ENCODE measurements around the gene RABGAP1L. TPM values are rescaled to one million over a fixed set of nuclear protein-coding genes. Genes with fewer than 3 reads are reported as not detected.

RABGAP1L gene
- total RNA-seq, 4 donors from 2014 or later: 70.5 to 100 (median 92.6) TPM

DNA sequence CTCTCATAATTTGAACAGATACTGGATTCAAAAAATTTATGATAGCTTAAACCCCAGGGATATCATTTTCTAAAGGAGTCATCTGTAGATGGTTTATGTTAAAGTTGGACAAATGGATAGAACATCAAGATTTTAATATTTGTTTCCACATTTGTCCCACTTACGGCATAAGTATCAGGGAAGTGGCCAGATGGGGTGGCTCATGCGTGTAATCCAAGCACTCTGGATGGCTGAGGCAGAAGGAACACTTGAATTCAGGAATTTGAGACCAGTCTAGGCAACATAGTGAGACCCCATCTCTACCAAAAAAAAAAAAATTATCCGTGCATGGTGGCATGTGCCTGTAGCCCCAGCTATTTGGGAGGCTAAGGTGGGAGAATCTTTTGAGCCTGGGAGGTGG lies 517.5 kb downstream of the RABGAP1L start:
- Histone ChIP-seq H3K27me3 (no peaks in the 10 kb centered on the region), H3K9me3 (no peaks in the 10 kb centered on the region), H3K4me3 (replicated peaks in 1 of 3) (no peak overlapping the region), H3K4me1 (no peaks in the 10 kb centered on the region), H3K27ac (no peak overlapping the region), H3K36me3 (no peaks in the 10 kb centered on the region)
- no peak for TF ChIP-seq POLR2A (IDR thresholded peaks at IDR 0.05)
- TF ChIP-seq, protein P1, sequence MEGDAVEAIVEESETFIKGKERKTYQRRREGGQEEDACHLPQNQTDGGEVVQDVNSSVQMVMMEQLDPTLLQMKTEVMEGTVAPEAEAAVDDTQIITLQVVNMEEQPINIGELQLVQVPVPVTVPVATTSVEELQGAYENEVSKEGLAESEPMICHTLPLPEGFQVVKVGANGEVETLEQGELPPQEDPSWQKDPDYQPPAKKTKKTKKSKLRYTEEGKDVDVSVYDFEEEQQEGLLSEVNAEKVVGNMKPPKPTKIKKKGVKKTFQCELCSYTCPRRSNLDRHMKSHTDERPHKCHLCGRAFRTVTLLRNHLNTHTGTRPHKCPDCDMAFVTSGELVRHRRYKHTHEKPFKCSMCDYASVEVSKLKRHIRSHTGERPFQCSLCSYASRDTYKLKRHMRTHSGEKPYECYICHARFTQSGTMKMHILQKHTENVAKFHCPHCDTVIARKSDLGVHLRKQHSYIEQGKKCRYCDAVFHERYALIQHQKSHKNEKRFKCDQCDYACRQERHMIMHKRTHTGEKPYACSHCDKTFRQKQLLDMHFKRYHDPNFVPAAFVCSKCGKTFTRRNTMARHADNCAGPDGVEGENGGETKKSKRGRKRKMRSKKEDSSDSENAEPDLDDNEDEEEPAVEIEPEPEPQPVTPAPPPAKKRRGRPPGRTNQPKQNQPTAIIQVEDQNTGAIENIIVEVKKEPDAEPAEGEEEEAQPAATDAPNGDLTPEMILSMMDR (IDR thresholded peaks at IDR 0.05): no peak
- DNase-seq: no peak
- intact Hi-C loops (cut with DNase I): no loop called here
- WGBS, 2 donors: 89 to 93% methylated on average over 3 of the region's 3 CpGs

DNA sequence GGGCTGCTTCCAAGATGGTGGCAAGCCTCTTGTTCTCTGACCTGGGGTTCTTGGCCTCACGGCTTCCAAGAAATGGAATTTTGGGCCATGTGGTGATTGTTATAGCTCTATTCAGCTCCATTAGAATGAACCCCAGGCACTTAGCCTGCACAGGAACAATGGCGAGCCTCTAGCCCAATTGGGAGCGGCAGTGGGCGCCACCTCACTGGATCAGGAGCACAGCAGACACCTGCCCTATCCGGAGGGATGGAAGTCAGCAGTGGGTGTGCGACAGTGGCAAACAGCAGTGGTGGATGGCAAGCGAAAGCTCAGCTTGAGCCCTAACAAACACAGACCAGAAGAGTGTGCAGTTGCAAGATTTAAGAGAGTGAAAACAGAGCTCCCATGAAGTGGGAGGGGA lies 519.3 kb downstream of the RABGAP1L start:
- H3K4me1 ChIP-seq: peaks cover 0 to 5% of the 10 kb centered on the region in 2 donors
- no peaks in the 10 kb centered on the region for H3K36me3 ChIP-seq
- H3K27me3 ChIP-seq: no peaks in the 10 kb centered on the region
- no peak for DNase-seq
- H3K4me3 ChIP-seq (replicated peaks in 1 of 3): no peak overlapping the region
- intact Hi-C loops (cut with DNase I): no loop called here
- H3K27ac ChIP-seq: no peak overlapping the region
- TF ChIP-seq, protein P1 (IDR thresholded peaks at IDR 0.05): no peak
- no peak for TF ChIP-seq POLR2A (IDR thresholded peaks at IDR 0.05)
- H3K9me3 ChIP-seq: no peaks in the 10 kb centered on the region
- WGBS, 2 donors: 98% methylated on average over 4 to 7 of the region's 7 CpGs

DNA sequence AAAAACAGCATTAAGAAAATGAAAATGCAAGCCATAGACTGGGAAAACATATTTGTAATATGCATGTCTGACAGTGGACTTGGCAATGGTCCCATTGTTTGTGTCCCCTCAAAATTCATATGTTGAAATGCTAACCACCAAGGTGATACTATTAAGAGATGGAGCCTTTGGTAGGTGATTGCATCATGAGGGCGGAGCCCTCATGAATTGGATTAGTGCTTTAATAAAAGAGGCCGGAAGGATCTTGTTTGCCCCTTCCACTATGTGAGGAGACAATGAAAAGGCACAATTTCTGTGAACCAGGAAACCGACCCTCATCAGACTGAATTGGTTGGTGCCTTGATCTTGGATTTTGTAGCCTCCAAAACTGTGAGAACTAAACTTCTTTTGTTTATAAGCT lies 520.8 kb downstream of the RABGAP1L start:
- DNase-seq: no peak
- H3K4me3 ChIP-seq (replicated peaks in 1 of 3): no peak overlapping the region
- no peaks in the 10 kb centered on the region for H3K36me3 ChIP-seq
- H3K27me3 ChIP-seq: no peaks in the 10 kb centered on the region
- no peak overlapping the region for H3K27ac ChIP-seq
- no peaks in the 10 kb centered on the region for H3K9me3 ChIP-seq
- 98 to 99% methylated on average over 3 of the region's 3 CpGs for WGBS, 2 donors
- intact Hi-C loops (cut with DNase I): no loop called here
- peaks cover 0 to 5% of the 10 kb centered on the region in 2 donors for H3K4me1 ChIP-seq
- TF ChIP-seq POLR2A (IDR thresholded peaks at IDR 0.05): no peak
- TF ChIP-seq, protein P1 (IDR thresholded peaks at IDR 0.05): no peak

DNA sequence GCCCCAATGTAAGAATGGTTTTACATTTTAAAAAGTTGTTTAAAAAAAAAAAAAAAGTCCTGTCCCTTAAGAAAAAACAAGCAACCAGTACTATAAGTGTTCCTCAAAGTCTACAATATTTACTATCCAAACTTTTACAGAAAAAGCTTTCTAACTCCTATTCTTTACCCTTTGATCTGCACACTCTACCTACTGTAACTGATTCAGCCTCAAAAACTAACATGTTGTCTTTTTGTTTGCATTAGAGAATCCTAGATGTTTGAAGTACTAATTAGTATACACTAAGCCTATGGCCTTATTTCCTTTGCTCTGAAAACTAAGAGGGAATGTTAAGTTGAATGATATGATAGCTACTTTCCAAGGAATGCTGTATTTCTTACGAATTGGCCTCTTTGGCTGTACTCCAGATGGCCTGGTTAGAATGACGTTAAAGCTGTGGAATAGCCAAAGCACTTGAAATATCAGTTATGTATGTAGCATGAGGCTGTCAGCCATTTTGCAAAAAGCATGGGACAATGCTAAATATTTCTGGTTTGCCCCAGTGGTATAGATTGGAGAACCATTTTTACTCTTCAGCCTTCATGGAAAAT lies 523.2 kb downstream of the RABGAP1L start:
- 30 to 34% methylated on average over 2 of the region's 2 CpGs for WGBS, 2 donors
- TF ChIP-seq POLR2A (IDR thresholded peaks at IDR 0.05): no peak
- TF ChIP-seq, protein P1 (IDR thresholded peaks at IDR 0.05): no peak
- intact Hi-C loops (cut with DNase I): no loop called here
- Histone ChIP-seq H3K27ac (no peak overlapping the region), H3K36me3 (no peaks in the 10 kb centered on the region), H3K4me3 (replicated peaks in 1 of 3) (no peak overlapping the region), H3K4me1 (peaks cover 0 to 5% of the 10 kb centered on the region in 2 donors), H3K9me3 (no peaks in the 10 kb centered on the region), H3K27me3 (no peaks in the 10 kb centered on the region)
- no peak for DNase-seq

DNA sequence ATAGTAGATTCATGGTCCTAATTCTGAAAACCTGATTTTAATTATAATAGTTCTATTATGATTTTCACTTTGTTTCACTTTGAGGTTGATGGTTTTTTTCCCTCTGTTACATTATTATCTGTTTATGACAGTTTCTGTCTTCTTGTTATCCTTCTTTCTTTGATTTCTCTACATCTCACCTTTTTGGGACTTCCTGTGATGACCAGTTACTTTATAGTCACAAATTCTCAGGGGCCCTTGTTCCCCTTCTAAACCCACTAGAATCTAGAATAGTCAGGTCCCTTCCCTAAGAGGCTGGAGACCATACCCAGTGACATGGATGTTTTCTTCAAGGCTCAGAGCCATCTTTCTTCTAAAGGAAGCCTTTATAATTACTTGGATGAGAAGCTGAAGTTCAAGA lies 526.9 kb downstream of the RABGAP1L start:
- intact Hi-C loops (cut with DNase I): no loop called here
- H3K4me1 ChIP-seq: peaks cover 0 to 5% of the 10 kb centered on the region in 2 donors
- no peak overlapping the region for H3K27ac ChIP-seq
- no peak for TF ChIP-seq POLR2A (IDR thresholded peaks at IDR 0.05)
- TF ChIP-seq, protein P1 (IDR thresholded peaks at IDR 0.05): no peak
- H3K4me3 ChIP-seq (replicated peaks in 1 of 3): no peak overlapping the region
- H3K36me3 ChIP-seq: no peaks in the 10 kb centered on the region
- DNase-seq: no peak
- H3K27me3 ChIP-seq: no peaks in the 10 kb centered on the region
- H3K9me3 ChIP-seq: no peaks in the 10 kb centered on the region

Data from thyroid gland (tissue), 4 donors.